ENCODE measurements around the gene SYNE1.

Gene SYNE1

GRCh38 chr6:152107973-152108372 is 529.2 kb downstream of the SYNE1 start:
- no peak overlapping the region for H3K4me3 ChIP-seq (replicated peaks; ENCODE audit: insufficient read depth, low read length)
- TF ChIP-seq SPI1 (IDR thresholded peaks at IDR 0.05; ENCODE audit: borderline replicate concordance, low read depth) (no peak), REST (IDR thresholded peaks at IDR 0.05; ENCODE audit: insufficient replicate concordance, low read depth) (no peak), POLR2AphosphoS5 (IDR thresholded peaks at IDR 0.05; ENCODE audit: low read depth) (no peak), GABPA (IDR thresholded peaks at IDR 0.05; ENCODE audit: low read depth) (no peak)

GRCh38 chr6:152100183-152100618 is 537.0 kb downstream of the SYNE1 start:
- DNase-seq (ENCODE audit: low read depth in 1 of 2, low spot score in 1 of 2), result no peak
- TF ChIP-seq POLR2AphosphoS5 (IDR thresholded peaks at IDR 0.05; ENCODE audit: low read depth), result no peak
- no peak for TF ChIP-seq SPI1 (IDR thresholded peaks at IDR 0.05; ENCODE audit: borderline replicate concordance, low read depth)
- no peak for TF ChIP-seq GABPA (IDR thresholded peaks at IDR 0.05; ENCODE audit: low read depth)
- no peak for TF ChIP-seq CTCF (IDR thresholded peaks at IDR 0.05; ENCODE audit: insufficient read depth, low read length)
- TF ChIP-seq REST (IDR thresholded peaks at IDR 0.05; ENCODE audit: insufficient replicate concordance, low read depth), result no peak
- Histone ChIP-seq H3K27ac (replicated peaks) (no peak overlapping the region), H3K27me3 (ENCODE audit: insufficient read depth, poor library complexity, severe bottlenecking) (no peaks in the 10 kb centered on the region), H3K4me3 (replicated peaks; ENCODE audit: insufficient read depth, low read length) (no peak overlapping the region)

More at GRCh38 chr6:152107973-152108372, 529.2 kb downstream of the SYNE1 start:
- Histone ChIP-seq H3K27ac (replicated peaks) (no peak overlapping the region), H3K27me3 (ENCODE audit: insufficient read depth, poor library complexity, severe bottlenecking) (peaks cover 2% of the 10 kb centered on the region)
- DNase-seq (ENCODE audit: low read depth in 1 of 2, low spot score in 1 of 2), result no peak

GRCh38 chr6:152099446-152100182 is 537.5 kb downstream of the SYNE1 start:
- no peak for TF ChIP-seq POLR2AphosphoS5 (IDR thresholded peaks at IDR 0.05; ENCODE audit: low read depth)
- H3K27ac ChIP-seq (replicated peaks), result no peak overlapping the region
- no peak overlapping the region for H3K4me3 ChIP-seq (replicated peaks; ENCODE audit: insufficient read depth, low read length)
- DNase-seq (ENCODE audit: low read depth in 1 of 2, low spot score in 1 of 2), result no peak
- H3K27me3 ChIP-seq (ENCODE audit: insufficient read depth, poor library complexity, severe bottlenecking), result no peaks in the 10 kb centered on the region

- TF ChIP-seq REST (IDR thresholded peaks at IDR 0.05; ENCODE audit: insufficient replicate concordance, low read depth) (no peak), POLR2AphosphoS5 (IDR thresholded peaks at IDR 0.05; ENCODE audit: low read depth) (no peak), CTCF (IDR thresholded peaks at IDR 0.05; ENCODE audit: insufficient read depth, low read length) (no peak), GABPA (IDR thresholded peaks at IDR 0.05; ENCODE audit: low read depth) (no peak), SPI1 (IDR thresholded peaks at IDR 0.05; ENCODE audit: borderline replicate concordance, low read depth) (no peak)
- Histone ChIP-seq H3K27ac (replicated peaks) (no peak overlapping the region), H3K27me3 (ENCODE audit: insufficient read depth, poor library complexity, severe bottlenecking) (no peaks in the 10 kb centered on the region), H3K4me3 (replicated peaks; ENCODE audit: insufficient read depth, low read length) (no peak overlapping the region)
- DNase-seq (ENCODE audit: low read depth in 1 of 2, low spot score in 1 of 2), result no peak
These were observed 538.5 kb downstream of the SYNE1 start for GRCh38 chr6:152098683-152099082.

All from HL-60 (cell line).